OCI-LY1 (cell line): Measurements from ENCODE around the gene C19orf25.
"Not testable (repeated sequence)": the region's sequence is repeated elsewhere in the genome, so short reads cannot be mapped to it uniquely, and the experiment has no call there.

Source experiments
- H2AFZ ChIP-seq: fragments of 200-600 bp; sonication (generic), shearing (Covaris generic); 2 replicates; pipeline ENCODE4 v1.6.0; 2014; ENCODE audit warnings: antibody characterized with exemption, mild to moderate bottlenecking, low read length
- H3F3A ChIP-seq: fragments of 200-600 bp; sonication (generic), shearing (Covaris generic); 2 replicates; pipeline ENCODE4 v1.6.0; 2014; ENCODE audit warnings: mild to moderate bottlenecking, antibody characterized with exemption, low read length, moderate library complexity; ENCODE audit not compliant: insufficient read depth
- H3K27ac ChIP-seq: fragments of 200-600 bp; sonication (generic); 2 replicates; pipeline ENCODE4 v1.5.1; 2014; ENCODE audit warnings: low read length, mixed run types, mild to moderate bottlenecking, low read depth; ENCODE audit not compliant: poor library complexity, severe bottlenecking
- H3K27me3 ChIP-seq: fragments of 200-600 bp; sonication (generic); 2 replicates; pipeline ENCODE4 v1.6.0; 2014; ENCODE audit warnings: antibody characterized with exemption, mild to moderate bottlenecking, low read length, moderate library complexity; ENCODE audit not compliant: insufficient read depth
- H3K36me3 ChIP-seq: fragments of 200-600 bp; sonication (generic); 2 replicates; pipeline ENCODE4 v1.6.1; 2014; ENCODE audit warnings: mild to moderate bottlenecking, antibody characterized with exemption, low read length, moderate library complexity, mixed read lengths; ENCODE audit not compliant: insufficient read depth
- H3K4me1 ChIP-seq: fragments of 200-600 bp; sonication (generic); 2 replicates; pipeline ENCODE4 v1.5.1; 2014; ENCODE audit warnings: mild to moderate bottlenecking, low read length, moderate library complexity; ENCODE audit not compliant: insufficient read depth, severe bottlenecking
- H3K4me2 ChIP-seq: fragments of 200-600 bp; sonication (generic), shearing (Covaris generic); 2 replicates; pipeline ENCODE4 v1.6.1; 2014; ENCODE audit warnings: low read length
- H3K4me3 ChIP-seq: fragments of 200-600 bp; sonication (generic); 2 replicates; pipeline ENCODE4 v1.5.1; 2014; ENCODE audit warnings: low read length, low read depth, mild to moderate bottlenecking, mixed read lengths; ENCODE audit not compliant: poor library complexity, severe bottlenecking
- H3K79me2 ChIP-seq: fragments of 200-600 bp; shearing (Covaris generic); 2 replicates; pipeline ENCODE4 v1.6.1; 2016; ENCODE audit warnings: mixed run types, low read length, mixed read lengths; ENCODE audit not compliant: insufficient read depth
- H3K9ac ChIP-seq: fragments of 200-600 bp; sonication (generic), shearing (Covaris generic); 2 replicates; pipeline ENCODE4 v1.6.1; 2014; ENCODE audit warnings: mild to moderate bottlenecking, low read length, mixed read lengths
- H3K9me2 ChIP-seq: fragments of 200-600 bp; sonication (generic), shearing (Covaris generic); 2 replicates; pipeline ENCODE4 v1.6.1; 2014; ENCODE audit warnings: low read depth, mild to moderate bottlenecking, low read length, mixed read lengths
- H3K9me3 ChIP-seq: fragments of 200-600 bp; shearing (Covaris generic); 2 replicates; pipeline ENCODE4 v1.6.1; 2014; ENCODE audit warnings: low read length, mixed read lengths
- H4K20me1 ChIP-seq: fragments of 200-600 bp; sonication (generic), shearing (Covaris generic); 2 replicates; pipeline ENCODE4 v1.6.0; 2016; ENCODE audit warnings: mild to moderate bottlenecking, low read length; ENCODE audit not compliant: insufficient read depth
- CTCF ChIP-seq: fragments of 200-600 bp; sonication (generic), shearing (Covaris generic); IDR thresholded peaks from 2 replicates; pipeline ENCODE4 v1.5.1; 2017; ENCODE audit warnings: mild to moderate bottlenecking, antibody characterized with exemption, low read length, moderate library complexity, mixed read lengths
- EZH2 ChIP-seq: fragments of 200-600 bp; sonication (generic), shearing (Covaris generic); IDR thresholded peaks from 2 replicates; pipeline ENCODE4 v1.8.0; 2017; ENCODE audit warnings: borderline replicate concordance, mixed run types, mild to moderate bottlenecking, antibody characterized with exemption, low read length, moderate library complexity, mixed read lengths

The C19orf25 gene

GRCh38 chr19:1441677-1442438 lies 37.2 kb downstream of the C19orf25 start:
- Histone ChIP-seq H3K27ac (no peak overlapping the region), H3K9ac (no peak overlapping the region), H2AFZ (no peak overlapping the region), H3K36me3 (peaks cover 40% of the 10 kb centered on the region), H3K9me3 (no peaks in the 10 kb centered on the region), H3K9me2 (no peaks in the 10 kb centered on the region), H3K4me2 (no peak overlapping the region), H3K4me1 (peaks cover 52% of the 10 kb centered on the region), H3K27me3 (no peaks in the 10 kb centered on the region; the same call in 1 of the 2 replicates), H3F3A (0 out of 2 replicates have a peak, but pooled peaks cover 8% of the 10 kb centered on the region), H4K20me1 (no peaks in the 10 kb centered on the region), H3K4me3 (no peak overlapping the region), H3K79me2 (peaks cover 14% of the 10 kb centered on the region)
- TF ChIP-seq EZH2 (no peak), CTCF (no peak)

- H3K27ac ChIP-seq = peak overlapping the region; percentile 2
- H3K4me2 ChIP-seq = peak overlapping the region; percentile 74; the same call in 1 of the 2 replicates
- peaks cover 40% of the 10 kb centered on the region for H3K36me3 ChIP-seq
- peaks cover 14% of the 10 kb centered on the region for H3K79me2 ChIP-seq
- no peaks in the 10 kb centered on the region for H3K9me2 ChIP-seq
- peak overlapping the region; percentile 73 for H3K4me3 ChIP-seq
- H3K9ac ChIP-seq = no peak overlapping the region
- peaks cover 11% of the 10 kb centered on the region; the same call in 1 of the 2 replicates for H3F3A ChIP-seq
- H3K9me3 ChIP-seq = no peaks in the 10 kb centered on the region
- H2AFZ ChIP-seq = no peak overlapping the region
- no peaks in the 10 kb centered on the region for H3K27me3 ChIP-seq
- no peaks in the 10 kb centered on the region for H4K20me1 ChIP-seq
- peaks cover 52% of the 10 kb centered on the region for H3K4me1 ChIP-seq
- no peak for TF ChIP-seq EZH2
- no peak for TF ChIP-seq CTCF
Observed at GRCh38 chr19:1441022-1441426, 38.0 kb downstream of the C19orf25 start.

- TF ChIP-seq EZH2 (no peak), CTCF (no peak)
- Histone ChIP-seq H3K79me2 (peaks cover 14% of the 10 kb centered on the region), H3K36me3 (peaks cover 45% of the 10 kb centered on the region), H4K20me1 (no peaks in the 10 kb centered on the region), H3K9me2 (no peaks in the 10 kb centered on the region), H3K9ac (peak overlapping the region; percentile 54; the same call in 1 of the 2 replicates), H3K4me2 (peak overlapping the region; percentile 74), H3K27me3 (no peaks in the 10 kb centered on the region), H3K4me1 (peaks cover 52% of the 10 kb centered on the region), H3K27ac (peak overlapping the region; percentile 14), H3K4me3 (peak overlapping the region; percentile 73), H3F3A (peaks cover 11% of the 10 kb centered on the region; the same call in 1 of the 2 replicates), H3K9me3 (no peaks in the 10 kb centered on the region), H2AFZ (no peak overlapping the region)
Observed at GRCh38 chr19:1440418-1440801, 38.6 kb downstream of the C19orf25 start.

DNA sequence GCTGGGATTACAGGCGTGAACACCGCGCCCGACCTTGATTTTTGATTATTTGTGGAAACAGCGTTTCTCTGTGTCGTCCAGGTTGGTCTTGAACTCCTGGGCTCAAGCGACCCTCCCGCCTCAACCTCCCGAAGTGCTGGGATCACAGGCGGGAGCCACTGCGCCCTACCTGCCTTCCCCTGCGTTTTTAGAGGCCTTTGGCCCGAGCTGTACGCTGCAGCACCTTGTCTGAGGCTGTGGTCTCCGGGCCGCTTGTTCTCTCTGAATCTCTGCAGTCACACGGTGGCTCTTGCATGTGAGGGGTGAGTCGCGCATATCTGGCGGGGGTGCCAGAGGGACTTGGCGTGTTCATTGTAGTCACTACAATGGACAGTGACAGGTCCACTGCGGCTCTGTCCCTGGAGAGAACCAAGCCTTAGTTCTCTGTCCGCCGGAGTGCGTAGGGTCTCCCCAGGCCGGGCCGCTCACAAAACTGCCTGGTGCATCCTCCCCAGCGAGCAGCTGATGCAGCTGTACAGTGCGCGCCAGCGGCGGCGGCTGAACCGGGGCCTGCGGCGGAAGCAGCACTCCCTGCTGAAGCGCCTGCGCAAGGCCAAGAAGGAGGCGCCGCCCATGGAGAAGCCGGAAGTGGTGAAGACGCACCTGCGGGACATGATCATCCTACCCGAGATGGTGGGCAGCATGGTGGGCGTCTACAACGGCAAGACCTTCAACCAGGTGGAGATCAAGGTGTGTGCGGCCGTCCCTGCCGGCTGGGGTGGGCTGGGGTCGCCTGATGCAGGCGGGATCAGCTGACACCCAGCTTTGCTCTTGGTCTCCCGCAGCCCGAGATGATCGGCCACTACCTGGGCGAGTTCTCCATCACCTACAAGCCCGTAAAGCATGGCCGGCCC lies 39.2 kb downstream of the C19orf25 start:
- H4K20me1 ChIP-seq, H2AFZ ChIP-seq, H3K9me3 ChIP-seq, H3K27me3 ChIP-seq, H3K9me2 ChIP-seq: not testable (repeated sequence)
- peak overlapping the region; percentile 90 for H3K9ac ChIP-seq
- peaks cover 14% of the 10 kb centered on the region for H3K79me2 ChIP-seq
- H3K4me1 ChIP-seq = peaks cover 50% of the 10 kb centered on the region
- H3K36me3 ChIP-seq = peaks cover 51% of the 10 kb centered on the region
- H3K4me3 ChIP-seq = peak overlapping the region; percentile 73
- peaks cover 11% of the 10 kb centered on the region; the same call in 1 of the 2 replicates for H3F3A ChIP-seq
- H3K27ac ChIP-seq = peak overlapping the region; percentile 66
- H3K4me2 ChIP-seq = peak overlapping the region; percentile 74
